ENCODE measurements around the gene PATJ. TPM values are rescaled to one million over a fixed set of nuclear protein-coding genes. Genes with fewer than 3 reads are reported as not detected.

Gene PATJ
- total and polyA plus RNA-seq, 2 experiments from 2014 or later: 35.3 to 68.4 TPM

- H4K20me1 ChIP-seq (replicated peaks; ENCODE audit: insufficient read depth): peaks cover 5% of the 10 kb centered on the region; the same call in 1 of the 2 replicates
- H3K27ac ChIP-seq (ENCODE audit: low read depth): no peak overlapping the region
- no peak for DNase-seq (ENCODE audit: low spot score)
- peaks cover 8% of the 10 kb centered on the region; the same call in 2 of the 3 replicates for H3K36me3 Mint-ChIP-seq (ENCODE audit: low read depth)
- H3K27me3 ChIP-seq (ENCODE audit: insufficient read depth): no peaks in the 10 kb centered on the region
- no peaks in the 10 kb centered on the region for H3K27me3 Mint-ChIP-seq (ENCODE audit: insufficient read depth, low read depth, poor library complexity)
- TF ChIP-seq REST (IDR thresholded peaks at IDR 0.05; ENCODE audit: unreplicated experiment) (no peak), ZNF462 (CRISPR knock-in tag; IDR thresholded peaks at IDR 0.05) (no peak), NANOG (IDR thresholded peaks at IDR 0.05; ENCODE audit: borderline replicate concordance) (no peak), ZNF331 (CRISPR knock-in tag; IDR thresholded peaks at IDR 0.05; ENCODE audit: low read depth) (no peak), ZNF114 (CRISPR knock-in tag; IDR thresholded peaks at IDR 0.05) (no peak), STAT1 (IDR thresholded peaks at IDR 0.05; ENCODE audit: unreplicated experiment) (no peak), CREB1 (CRISPR knock-in tag; IDR thresholded peaks at IDR 0.05; ENCODE audit: low read depth) (no peak), POLR2AphosphoS5 (IDR thresholded peaks at IDR 0.05; ENCODE audit: low read depth) (no peak), ETS1 (IDR thresholded peaks at IDR 0.05) (no peak), CTCF (conservative IDR thresholded peaks at IDR 0.05; ENCODE audit: low read depth in 2 of 2) (no peak), EZH2phosphoT487 (IDR thresholded peaks at IDR 0.05; ENCODE audit: unreplicated experiment) (no peak), JUNB (IDR thresholded peaks at IDR 0.05; ENCODE audit: unreplicated experiment) (no peak), EZH2 (IDR thresholded peaks at IDR 0.05; ENCODE audit: low read depth, unreplicated experiment) (no peak)
- peaks cover 11% of the 10 kb centered on the region; the same call in 1 of the 2 replicates for H3K79me2 ChIP-seq (replicated peaks; ENCODE audit: insufficient read depth)
- H3K36me3 ChIP-seq (ENCODE audit: insufficient read depth): peaks cover 6% of the 10 kb centered on the region
- H3K9me3 Mint-ChIP-seq: no peaks in the 10 kb centered on the region
- H2AFZ ChIP-seq: no peak overlapping the region
- no peaks in the 10 kb centered on the region for H3K4me1 ChIP-seq (ENCODE audit: insufficient read depth)
- H3K4me3 Mint-ChIP-seq: no peak overlapping the region
- no peak overlapping the region for H3K4me2 ChIP-seq
- H3F3A ChIP-seq (replicated peaks; ENCODE audit: low read depth): no peaks in the 10 kb centered on the region
- H3K4me1 Mint-ChIP-seq: no peaks in the 10 kb centered on the region
- no peaks in the 10 kb centered on the region for H3K9me2 ChIP-seq (ENCODE audit: insufficient read depth)
- ATAC-seq: no peak
- no peak overlapping the region for H3K4me3 ChIP-seq
- no peak overlapping the region for H3K27ac Mint-ChIP-seq
Measured at GRCh38 chr1:61709908-61710289, 32.4 kb upstream of the PATJ start.
